ENCODE measurements around the gene FHOD3.

Gene FHOD3

GRCh38 chr18:36381075-36381474 is 83.6 kb downstream of the FHOD3 start (continued):
- no peak for TF ChIP-seq ZBTB11 (tag by site-specific recombination; conservative IDR thresholded peaks at IDR 0.05; ENCODE audit: low read depth)

DNA sequence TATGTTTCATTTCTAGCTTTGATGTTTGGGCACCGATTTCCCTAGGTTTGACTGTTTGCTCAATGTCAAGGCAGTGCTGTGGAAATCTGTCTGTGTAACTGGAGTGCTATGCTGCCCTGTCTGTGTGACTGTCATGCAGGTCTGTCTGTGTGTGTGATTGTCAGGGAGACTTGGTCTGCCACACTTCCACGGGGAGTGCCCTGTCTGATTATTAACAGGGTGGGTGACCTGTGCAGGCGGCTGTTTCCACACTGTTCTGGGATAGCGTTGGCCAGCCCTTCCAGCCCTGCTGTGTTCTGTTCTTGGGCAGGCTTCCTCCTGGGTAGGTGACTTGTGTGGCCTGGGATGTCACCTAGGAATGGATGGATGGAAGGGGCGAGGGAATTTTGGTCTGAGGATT is 85.3 kb downstream of the FHOD3 start:
- H3K27ac ChIP-seq (ENCODE audit: extremely low read depth, low read depth, low read length) = no peak overlapping the region
- ChIA-PET POLR2A (no interaction called here), CTCF (no interaction called here)
- TF ChIP-seq ZFHX2 (tag by site-specific recombination; conservative IDR thresholded peaks at IDR 0.05) = no peak
- no peaks in the 10 kb centered on the region for H3K9me3 ChIP-seq (ENCODE audit: control insufficient read depth, insufficient read depth, low read depth, low read length)
- H3K36me3 ChIP-seq (ENCODE audit: control insufficient read depth in 2 of 2, insufficient read depth in 1 of 2, low read length in 2 of 2) = no peaks in the 10 kb centered on the region
- H3K4me3 ChIP-seq (ENCODE audit: low read depth, low read length) = no peak overlapping the region
- H3K4me1 ChIP-seq (ENCODE audit: control insufficient read depth, insufficient read depth, low read length) = no peaks in the 10 kb centered on the region

GRCh38 chr18:36386150-36386920 is 88.8 kb downstream of the FHOD3 start:
- H3K27ac ChIP-seq (ENCODE audit: extremely low read depth, low read depth, low read length) = no peak overlapping the region
- no peaks in the 10 kb centered on the region for H3K9me3 ChIP-seq (ENCODE audit: control insufficient read depth, insufficient read depth, low read depth, low read length)
- H3K36me3 ChIP-seq (ENCODE audit: control insufficient read depth in 2 of 2, insufficient read depth in 1 of 2, low read length in 2 of 2) = no peaks in the 10 kb centered on the region
- POLR2A ChIA-PET = no interaction called here
- no peaks in the 10 kb centered on the region for H3K4me1 ChIP-seq (ENCODE audit: control insufficient read depth, insufficient read depth, low read length)
- H3K4me3 ChIP-seq (ENCODE audit: low read depth, low read length) = no peak overlapping the region
- CTCF ChIA-PET = no interaction called here
- TF ChIP-seq ZNF530 (tag by site-specific recombination; IDR thresholded peaks at IDR 0.05; ENCODE audit: low read depth) (no peak), REST (tag by site-specific recombination; IDR thresholded peaks at IDR 0.05) (no peak), ZNF677 (tag by site-specific recombination; IDR thresholded peaks at IDR 0.05) (no peak), SP7 (tag by site-specific recombination; IDR thresholded peaks at IDR 0.05) (no peak), ZNF146 (tag by site-specific recombination; IDR thresholded peaks at IDR 0.05) (no peak), AEBP2 (tag by site-specific recombination; IDR thresholded peaks at IDR 0.05; ENCODE audit: borderline replicate concordance) (no peak), KLF9 (tag by site-specific recombination; IDR thresholded peaks at IDR 0.05; ENCODE audit: low read depth) (no peak), ZBTB21 (tag by site-specific recombination; IDR thresholded peaks at IDR 0.05) (no peak), BCL6B (tag by site-specific recombination; IDR thresholded peaks at IDR 0.05) (no peak), ZNF518A (tag by site-specific recombination; conservative IDR thresholded peaks at IDR 0.05; ENCODE audit: low read depth) (no peak), ZNF670 (tag by site-specific recombination; IDR thresholded peaks at IDR 0.05; ENCODE audit: low read depth) (no peak)
- TF ChIP-seq, protein P1, sequence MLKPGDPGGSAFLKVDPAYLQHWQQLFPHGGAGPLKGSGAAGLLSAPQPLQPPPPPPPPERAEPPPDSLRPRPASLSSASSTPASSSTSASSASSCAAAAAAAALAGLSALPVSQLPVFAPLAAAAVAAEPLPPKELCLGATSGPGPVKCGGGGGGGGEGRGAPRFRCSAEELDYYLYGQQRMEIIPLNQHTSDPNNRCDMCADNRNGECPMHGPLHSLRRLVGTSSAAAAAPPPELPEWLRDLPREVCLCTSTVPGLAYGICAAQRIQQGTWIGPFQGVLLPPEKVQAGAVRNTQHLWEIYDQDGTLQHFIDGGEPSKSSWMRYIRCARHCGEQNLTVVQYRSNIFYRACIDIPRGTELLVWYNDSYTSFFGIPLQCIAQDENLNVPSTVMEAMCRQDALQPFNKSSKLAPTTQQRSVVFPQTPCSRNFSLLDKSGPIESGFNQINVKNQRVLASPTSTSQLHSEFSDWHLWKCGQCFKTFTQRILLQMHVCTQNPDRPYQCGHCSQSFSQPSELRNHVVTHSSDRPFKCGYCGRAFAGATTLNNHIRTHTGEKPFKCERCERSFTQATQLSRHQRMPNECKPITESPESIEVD (tag by site-specific recombination; IDR thresholded peaks at IDR 0.05) = no peak
